ENCODE results near the gene ZNF625.

ZNF625 gene

DNA sequence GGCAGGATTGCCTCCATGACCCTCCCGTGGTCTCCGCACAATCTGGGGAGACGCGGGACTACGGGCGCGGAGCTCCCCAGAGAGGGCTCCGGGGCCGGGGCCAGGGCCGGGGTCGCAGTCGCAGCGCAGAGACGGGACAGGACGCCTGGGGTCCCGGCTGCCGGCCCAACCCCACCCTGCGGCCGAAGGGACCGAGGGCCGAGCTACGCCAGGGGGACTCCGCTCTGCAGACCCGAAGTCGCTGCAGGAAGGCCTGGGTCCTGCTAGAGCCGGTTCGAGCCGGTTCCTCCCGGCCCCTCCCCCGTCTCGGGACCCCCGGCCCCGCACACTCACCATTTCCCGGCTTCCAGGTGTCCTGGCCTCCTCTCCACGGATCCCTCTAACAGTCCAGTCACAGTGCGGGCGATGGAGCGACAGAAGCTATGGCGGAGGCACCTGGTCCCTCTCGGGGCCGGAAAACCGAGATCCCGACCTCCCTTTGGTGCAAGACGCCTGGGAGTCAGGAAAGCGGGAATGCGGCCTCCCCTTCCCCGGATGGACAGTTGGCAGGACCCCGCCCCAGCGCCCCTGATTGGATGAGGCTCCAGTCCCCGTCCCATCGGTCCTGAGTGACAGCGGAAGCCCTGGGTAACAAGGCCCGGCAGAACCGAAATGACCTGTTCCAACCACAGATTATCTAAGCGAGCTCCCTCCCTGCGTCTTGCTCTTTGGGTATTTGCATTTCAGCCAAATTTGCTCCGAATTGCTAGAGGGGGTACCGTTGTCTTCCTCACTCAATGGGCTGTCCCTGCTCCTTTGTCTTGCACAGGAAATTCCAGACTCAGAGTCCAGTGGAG lies at the start of gene ZNF625:
TSS of gene ZNF625 (minus strand) at position 512 of the 836 bp plus-strand sequence. CDS start at position 336, 176 bp downstream.
- DNase-seq = peak; percentile 79

- no peak for DNase-seq
Measured at GRCh38 chr19:12205296-12205695, 48.8 kb upstream of the ZNF625 start.

DNA sequence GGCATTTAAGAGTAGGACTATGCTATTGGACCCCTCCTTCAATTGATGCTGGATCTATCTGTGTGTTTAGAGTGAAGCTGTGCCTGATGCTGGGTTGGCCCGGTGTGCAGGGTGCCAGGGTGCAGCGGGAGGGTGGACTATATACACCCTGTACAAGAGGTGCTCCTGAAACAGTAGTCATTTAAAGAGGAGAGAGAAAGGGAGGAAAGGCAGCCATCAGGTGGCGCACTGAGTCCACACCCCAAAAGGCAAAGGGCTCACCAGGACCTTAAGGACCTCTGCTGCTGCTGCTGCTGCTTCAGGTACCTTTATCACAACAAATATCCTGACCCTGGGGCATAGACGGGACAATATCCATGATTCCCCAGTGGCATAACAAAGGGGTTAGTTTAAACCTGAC lies 45.7 kb upstream of the ZNF625 start:
- no peak for DNase-seq

- no peak for DNase-seq
Measured at GRCh38 chr19:12199757-12200419, 43.4 kb upstream of the ZNF625 start.

GRCh38 chr19:12198136-12198535 lies 41.6 kb upstream of the ZNF625 start:
- DNase-seq = no peak

DNA sequence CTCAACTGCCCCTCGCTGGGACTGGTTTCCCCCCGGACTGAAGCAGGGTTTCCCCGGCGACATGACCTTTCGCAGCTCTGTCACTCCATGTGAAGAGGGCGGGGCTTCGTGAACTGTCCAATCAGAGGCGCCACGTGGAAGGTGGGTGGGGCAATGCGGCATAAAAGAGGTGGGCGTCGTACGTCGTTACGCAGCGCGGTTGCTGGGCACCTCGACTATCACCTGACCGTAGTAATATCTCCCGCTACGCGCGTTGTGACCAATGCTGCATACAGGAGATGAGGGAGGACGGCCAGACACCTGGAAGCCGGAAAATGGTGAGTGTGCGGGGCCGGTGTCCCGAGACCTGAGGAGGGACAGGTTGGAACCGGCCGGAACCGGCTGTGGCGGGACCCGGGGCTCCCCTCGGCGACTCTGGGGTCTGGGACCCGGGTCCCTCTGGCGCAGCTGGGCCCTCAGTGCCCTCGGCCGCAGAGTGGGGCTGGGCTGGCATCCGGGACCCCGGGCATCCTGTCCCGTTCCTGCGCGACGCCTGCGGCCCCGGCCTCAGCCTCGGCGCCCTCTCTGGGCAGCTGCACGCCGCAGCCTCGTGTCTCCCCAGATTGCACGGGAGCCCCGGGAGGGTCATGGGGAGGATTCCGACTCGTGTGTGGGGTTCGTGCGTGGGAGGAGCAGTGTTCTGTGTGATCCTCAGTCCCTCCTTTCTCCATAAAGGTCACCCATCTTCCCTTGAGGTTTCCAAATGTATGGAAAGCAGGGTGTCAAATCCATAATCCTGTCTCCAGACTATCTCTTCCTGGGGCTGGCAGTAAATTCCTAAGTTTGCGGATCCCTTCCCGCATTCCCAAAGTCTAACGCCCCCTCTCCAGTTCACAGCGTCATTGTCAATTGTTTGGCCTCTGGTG lies 38.5 kb upstream of the ZNF625 start:
- no peak for DNase-seq

DNA sequence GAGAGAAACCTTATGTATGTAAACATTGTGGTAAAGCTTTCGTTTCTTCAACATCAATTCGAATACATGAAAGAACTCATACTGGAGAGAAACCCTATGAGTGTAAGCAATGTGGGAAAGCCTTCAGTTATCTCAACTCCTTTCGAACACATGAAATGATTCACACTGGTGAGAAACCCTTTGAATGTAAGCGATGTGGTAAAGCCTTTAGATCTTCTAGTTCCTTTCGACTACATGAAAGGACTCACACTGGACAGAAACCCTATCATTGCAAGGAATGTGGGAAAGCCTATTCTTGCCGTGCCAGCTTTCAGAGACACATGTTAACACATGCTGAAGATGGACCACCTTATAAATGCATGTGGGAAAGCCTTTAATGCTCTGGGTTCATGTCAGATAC lies 31.1 kb upstream of the ZNF625 start:
- no peak for DNase-seq

DNA sequence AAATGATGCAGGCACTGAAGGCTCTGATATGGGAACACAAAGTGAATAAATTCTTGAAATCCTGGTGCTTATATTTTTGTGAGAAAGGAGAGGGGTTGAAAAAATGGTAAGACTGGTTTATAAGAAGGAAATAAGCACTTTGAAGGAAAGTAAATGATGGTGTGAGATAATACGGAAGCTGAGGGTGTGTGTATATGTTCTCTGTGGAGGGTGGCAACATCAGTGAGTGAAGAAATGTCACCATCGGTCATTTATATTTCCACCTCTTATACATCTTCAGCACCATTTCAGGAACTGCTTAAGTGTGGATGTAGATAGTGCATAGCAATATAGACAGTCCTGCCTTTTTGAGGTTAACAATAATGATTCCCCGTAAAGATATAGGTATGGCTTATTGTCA lies 23.8 kb upstream of the ZNF625 start:
- no peak for DNase-seq

- no peak for DNase-seq
Measured at GRCh38 chr19:12166626-12167025, 10.1 kb upstream of the ZNF625 start.

DNA sequence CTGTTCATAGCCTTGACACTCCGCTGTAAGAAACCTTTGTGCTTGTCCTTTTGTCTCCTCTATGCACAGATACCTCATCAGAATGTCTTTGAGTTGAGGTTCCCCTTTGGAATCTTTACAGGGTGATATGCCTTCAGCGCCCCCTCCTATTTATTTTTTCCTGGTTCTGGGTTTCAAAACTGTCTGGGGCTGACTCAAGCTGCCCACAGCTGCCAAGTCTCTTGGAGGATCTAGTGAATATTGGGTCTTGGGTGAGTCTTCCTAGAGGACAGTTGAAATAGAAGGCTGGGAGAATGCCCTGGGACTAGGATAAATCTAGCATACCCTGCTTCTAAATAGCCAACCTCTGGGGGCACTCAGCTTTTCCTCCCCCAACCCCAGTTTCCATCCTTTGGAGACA lies 7.3 kb upstream of the ZNF625 start:
- no peak for DNase-seq

GRCh38 chr19:12162882-12163806 lies 6.6 kb upstream of the ZNF625 start, which contains the start of gene ZNF136:
Gene ZNF136, plus strand, starts transcription at chr19:12163096. Its CDS starts 108 bp downstream, at chr19:12163204.
- peak; percentile 91 for DNase-seq

DNA sequence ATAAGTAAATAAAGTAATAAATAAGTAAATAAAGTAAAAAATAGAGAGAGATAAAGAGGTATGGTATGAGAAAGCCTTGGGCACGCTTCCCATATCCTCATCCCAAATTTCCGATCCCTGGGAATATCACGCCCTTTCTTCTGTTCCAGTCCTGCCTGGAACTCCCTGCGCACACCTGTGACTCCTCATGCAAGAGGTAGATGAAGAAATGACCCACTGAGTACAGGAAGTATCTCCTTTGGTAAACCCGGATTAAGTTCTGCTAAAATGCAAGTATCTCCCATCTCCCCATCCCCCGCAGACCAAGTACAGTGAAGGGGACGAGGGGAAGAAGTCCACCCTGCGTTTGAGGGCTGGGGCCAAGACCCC lies 6.0 kb upstream of the ZNF625 start:
- no peak for DNase-seq

DNA sequence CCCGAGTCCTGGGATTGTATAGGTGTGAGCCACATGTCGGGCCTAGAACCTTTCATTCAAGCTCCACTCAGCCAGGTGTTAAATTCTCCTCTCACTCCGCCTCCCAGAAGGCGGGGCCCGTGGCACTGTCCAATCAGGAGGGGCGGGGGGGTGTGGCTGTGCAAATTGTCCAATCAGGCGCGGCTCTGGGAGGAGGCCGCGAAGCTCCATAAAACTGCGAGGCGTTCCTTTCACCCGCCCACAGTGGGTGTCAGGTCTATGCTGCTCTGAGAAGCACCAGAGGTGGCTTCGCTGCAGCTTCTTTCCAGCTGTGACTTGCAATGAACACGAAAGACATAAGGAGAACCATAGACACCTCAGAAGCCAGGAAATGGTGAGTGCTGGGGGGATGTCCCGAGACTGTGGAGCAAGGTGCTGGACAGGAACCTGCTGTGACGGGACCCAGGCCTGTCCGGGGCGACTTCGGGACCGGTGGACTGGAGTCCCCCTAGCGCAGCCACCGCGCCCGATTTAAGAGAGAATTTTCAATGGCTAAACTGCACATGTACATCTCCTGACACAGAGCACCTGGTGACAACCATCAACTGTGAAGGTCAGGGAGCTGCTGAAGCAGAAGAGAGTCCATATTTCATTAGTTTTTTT lies 3.4 kb upstream of the ZNF625 start:
- DNase-seq = no peak

DNA sequence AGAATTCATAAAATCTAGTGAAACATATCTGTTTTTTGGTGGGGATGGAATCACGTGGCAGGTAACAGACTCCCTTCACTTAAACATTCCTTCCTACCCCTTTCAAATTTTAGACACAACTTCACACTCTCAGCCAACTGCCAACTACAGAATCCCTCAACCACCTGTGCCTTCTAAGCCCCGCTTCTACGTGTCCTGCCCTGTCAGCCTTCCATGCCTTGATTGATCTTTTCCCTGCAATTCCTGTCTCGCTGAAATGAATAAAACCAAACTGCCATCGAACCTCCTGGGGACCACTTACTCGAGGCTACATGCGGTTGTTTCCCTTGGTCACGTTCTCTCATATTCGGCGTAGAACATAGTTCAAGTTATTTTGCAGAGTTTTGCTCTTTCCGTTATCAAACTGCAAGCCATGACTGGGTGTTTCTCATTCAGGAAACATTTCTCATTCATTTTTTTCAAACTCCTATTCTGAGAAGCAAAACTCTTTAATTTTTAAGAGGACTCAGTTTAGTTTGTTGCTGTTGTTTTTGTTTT lies 1.1 kb downstream of the ZNF625 start:
- DNase-seq = no peak

GRCh38 chr19:12145348-12145747 lies 11.2 kb downstream of the ZNF625 start:
- no peak for DNase-seq

DNA sequence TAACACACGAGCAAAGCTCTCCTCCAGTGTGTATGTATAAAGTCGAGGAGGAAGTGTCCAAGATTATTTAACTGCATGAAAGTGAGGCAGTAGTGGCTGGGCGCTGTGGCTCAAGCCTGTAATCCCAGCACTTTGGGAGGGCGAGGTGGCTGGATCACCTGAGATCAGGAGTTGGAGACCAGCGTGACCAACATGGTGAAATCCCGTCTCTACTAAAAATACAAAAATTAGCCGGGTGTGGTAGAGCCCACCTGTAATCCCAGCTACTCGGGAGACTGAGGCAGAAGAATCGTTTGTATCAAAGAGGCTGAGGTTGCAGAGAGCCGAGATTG lies 15.2 kb downstream of the ZNF625 start:
- DNase-seq = no peak

- peak; percentile 82 for DNase-seq
Measured at GRCh38 chr19:12140545-12141404, 15.8 kb downstream of the ZNF625 start.

DNA sequence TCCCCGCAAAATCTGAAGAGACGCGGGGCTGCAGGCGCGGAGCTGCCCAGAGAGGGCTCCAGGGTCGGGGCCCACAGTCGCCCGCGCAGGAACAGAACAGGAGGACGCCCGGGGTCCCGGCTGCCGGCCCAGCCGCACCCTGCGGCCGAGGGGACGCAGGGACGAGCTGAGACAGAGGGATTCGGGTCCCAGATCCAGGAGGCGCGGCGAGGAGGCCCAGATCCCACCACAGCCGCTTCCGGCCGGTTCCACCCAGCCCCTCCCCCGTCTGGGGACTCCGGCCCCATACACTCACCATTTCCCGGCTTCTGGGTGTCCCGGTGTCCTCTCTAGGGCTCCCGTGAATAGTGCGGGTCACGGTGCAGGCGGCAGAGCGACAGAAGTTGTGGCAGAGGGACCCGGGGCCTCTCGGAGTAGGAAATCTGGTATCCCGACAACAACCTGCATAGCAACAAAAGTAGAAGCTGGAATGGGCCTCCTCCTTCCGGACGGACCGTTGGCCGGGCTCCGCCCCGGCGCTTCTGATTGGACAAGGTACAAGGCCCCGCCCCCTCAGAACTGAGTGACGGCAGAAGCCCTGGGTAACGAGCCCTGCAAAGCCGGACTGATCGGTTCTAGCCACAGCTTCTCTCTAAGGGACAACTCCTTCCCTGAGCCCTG lies 16.5 kb downstream of the ZNF625 start, which contains the start of gene ZNF20:
TSS of gene ZNF20 (minus strand) at position 466 of the 660 bp plus-strand sequence. CDS start at position 298, 168 bp downstream.
- DNase-seq = peak; percentile 89

- no peak for DNase-seq
Measured at GRCh38 chr19:12139269-12139668, 17.3 kb downstream of the ZNF625 start.

All from NCI-H774 (cell line).